Iris pigment epithelial cell (primary cell): Measurements from ENCODE around the gene U2SURP.
A peak's percentile ranks its signal among the peaks of the same experiment; 100 is the strongest.

Experiments used
- DNase-seq: peaks from one replicate; pipeline ENCODE4 v3.0.0-alpha.2; 2011; ENCODE audit warnings: low read depth

Gene U2SURP

DNA sequence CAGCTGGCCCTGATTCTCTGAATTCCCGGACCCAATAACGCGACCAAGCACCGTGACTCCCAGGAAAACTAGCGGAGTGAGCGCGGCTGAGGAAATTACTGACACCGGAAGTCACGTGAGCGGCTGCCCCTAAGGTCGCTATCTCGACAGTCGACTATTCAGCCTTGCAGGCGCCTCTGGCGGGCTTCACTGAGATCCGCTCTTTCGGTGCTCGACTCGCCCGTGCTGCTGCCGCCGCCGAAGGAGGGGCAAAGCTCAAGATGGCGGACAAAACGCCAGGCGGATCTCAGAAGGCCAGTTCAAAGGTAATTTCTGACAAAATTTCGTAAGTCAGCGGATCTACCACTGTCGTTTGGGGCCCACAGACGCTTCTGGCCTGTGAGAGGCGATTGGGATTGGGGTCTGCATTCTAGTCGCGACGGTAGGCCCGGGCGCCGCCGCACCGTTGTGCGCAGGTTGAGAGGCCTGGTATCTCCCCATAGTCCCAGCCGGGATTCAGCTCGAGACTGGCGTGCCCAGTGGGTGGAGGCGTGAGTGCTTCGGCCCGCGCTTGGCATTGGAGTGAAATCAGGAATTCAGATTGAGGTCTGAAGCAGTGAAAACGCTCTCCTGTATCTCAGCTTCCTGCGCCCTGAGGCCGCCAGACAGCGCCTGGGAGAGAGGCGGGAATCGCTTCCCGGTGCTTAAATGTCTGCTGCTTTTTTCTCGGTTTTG is at the start of gene U2SURP:
U2SURP (plus strand) TSS at position 202 of the 714 bp plus-strand sequence; CDS start at position 261, 59 bp downstream.
- DNase-seq, result peak; percentile 99

DNA sequence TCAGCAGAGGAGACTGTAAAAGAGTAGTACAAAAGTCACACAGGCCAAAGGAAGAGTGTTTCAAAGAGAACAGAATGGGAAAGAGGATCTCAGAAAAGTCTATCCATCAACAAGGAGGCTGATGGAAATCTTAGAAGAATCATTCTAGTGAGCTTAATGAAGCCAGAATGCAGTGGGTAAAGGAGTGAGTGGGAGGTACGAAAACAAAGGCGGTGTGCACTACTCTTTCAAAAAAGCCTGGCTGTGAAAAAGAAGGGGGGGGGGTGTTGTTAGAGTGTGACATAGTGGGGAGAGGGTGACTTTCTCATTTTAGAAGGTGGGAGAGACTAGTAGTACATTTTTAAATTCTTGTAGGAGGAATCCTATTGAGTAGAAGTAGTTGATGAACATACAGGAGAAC is 49.6 kb upstream of the U2SURP start:
- DNase-seq, result no peak

DNA sequence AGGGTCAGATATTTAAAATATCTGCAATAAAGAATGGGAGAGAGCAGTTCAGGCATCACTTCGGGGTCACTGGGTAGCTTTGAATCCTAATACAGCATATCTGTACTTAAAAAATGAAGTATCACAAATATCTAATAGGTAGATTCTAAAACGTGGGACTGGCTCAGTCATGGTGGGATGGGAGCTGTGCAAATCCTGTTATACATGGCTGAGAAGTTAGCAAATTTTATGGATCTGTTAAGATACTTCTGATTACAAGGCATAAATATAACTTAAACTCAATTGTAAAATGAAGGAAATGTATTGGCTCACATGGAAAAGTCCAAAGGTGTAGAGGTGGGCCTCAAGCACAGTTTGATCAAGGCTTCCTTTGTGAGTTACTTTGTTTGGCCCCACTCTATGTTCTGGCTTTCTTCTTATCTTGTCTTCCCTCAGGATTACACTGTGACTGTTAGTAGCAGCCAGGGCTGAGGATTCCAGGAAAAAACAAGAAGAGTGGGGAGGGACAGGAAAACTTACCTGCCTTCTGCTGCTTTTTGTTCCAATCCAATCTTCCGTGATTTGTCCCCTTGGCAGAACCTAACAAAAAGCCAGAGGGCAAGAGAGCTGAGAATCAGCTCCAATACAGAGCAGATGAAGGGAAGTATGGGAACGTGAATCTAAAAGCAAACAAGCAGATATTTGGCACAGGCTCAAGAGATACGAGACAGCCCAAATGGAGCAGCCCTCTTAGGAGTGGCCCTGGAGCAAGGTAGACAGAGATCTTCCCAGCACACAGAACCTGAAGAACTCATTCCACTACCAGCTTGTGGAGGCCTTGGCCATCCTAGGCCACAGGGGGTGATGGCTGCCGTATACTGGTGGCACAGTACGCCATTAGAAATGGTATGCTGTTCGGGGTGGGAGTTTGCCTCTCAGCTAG is 48.8 kb upstream of the U2SURP start:
- no peak for DNase-seq

DNA sequence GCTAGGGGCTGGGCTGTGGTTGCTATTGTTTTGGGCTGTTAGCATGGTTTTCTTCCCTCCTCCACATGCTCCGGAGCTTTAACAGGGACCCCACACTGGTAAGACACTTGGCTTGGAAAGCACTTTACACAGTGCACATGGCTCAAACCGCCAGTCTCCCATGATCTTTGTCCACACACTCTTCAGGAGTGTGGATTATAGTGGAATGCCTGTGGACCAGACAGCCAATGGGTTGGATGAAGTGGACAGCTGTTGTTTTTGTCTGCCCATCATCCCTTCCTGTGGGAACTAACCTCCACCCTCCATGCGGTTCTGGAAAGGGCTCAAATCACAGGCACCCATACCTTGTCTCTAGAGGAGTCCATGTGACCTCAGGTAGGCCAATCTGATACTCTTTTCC is 47.9 kb upstream of the U2SURP start:
- no peak for DNase-seq

DNA sequence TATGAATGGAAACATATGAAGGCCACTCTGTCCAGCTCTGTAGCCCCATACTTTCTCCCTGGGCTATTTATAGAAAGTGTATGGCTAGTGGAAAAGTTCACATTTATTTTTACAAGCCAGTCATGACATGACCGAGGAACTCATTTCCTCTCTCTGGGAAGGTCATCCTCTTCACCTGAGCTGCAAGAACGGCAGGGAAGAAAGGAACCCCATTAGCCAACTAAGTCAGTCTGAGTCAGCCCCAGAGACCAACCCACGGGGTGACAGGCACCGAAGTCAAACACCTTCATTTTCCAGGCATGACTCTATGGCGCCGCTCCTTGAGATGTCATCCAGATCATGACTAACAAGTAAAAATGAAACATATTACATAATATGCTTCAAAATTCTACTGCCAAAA is 42.7 kb upstream of the U2SURP start:
- peak; percentile 55 for DNase-seq

DNA sequence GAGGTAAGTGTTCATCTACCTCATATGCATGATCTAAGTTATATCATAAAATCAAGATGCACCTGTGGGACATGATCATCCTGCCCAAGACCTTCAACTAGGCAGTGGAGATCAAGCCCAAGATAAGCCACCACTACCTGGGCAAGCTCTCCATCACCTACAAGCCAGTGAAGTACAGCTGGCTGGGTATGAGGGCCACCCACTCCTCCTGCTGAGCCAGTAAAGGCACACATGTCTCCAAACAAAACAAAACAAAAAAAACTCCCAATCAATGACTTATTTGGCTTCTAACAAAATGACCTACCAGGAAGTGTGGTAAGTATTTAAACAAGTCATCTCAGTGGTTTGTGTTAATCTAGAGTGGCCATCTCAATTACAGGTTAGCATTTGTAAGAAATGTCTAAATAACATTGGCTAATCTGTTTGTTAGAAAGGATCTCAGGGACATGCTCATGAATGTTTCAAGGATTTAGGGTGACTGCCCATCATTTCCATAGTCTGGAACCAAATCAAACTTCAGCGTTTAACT is 41.0 kb upstream of the U2SURP start:
- no peak for DNase-seq

DNA sequence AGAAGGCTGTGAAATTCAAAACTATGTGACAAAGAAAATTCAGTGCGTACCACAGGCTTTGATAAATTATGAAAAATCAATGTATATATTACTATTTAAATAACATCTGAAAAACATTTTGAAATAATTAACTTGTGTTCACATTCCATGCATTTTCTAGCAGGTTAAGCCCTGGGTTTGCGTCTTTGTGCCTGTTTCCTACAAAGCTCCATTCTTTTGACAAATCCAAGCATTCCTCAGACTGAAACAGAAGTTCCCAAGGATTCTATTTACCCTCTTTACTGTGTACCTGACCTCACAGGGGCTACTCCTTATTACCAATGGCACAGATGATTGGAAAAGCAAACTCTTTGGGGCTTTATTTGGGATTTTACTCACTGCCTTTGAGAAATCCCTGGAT is 39.8 kb upstream of the U2SURP start:
- DNase-seq, result no peak

DNA sequence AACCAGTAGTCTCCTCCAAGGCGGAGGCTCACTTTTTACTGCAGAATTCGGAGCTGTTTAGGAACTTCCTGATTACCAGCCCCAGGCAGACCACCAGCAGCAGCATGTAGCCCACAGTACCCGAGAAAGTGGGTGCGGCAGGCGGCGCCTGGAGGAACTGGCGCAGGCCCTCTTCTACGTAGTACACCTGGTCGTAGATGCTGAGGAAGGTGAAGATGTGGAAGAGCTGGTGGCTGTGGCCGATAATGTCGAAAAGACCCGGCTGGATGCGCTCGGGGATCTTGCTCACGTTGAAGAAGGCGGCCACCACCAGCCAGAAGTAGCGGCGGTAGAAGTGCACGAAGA is 39.2 kb upstream of the U2SURP start:
- DNase-seq, result no peak

GRCh38 chr3:142962520-142963233 is 38.7 kb upstream of the U2SURP start:
- DNase-seq, result no peak

DNA sequence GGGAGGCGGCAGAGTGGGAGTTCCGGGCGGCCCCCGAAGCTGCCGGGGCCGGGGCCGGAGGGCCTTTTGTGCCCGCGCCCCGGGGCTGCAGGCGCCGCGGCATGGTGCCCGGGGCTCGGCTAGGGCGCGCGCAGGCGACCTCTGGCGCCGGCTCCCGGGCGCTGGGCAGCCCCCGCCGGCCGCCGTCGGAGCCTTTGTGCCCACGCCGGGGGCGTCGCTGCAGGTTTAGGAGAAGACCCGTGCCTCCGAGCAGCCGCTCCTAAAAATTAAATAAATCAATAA is 38.2 kb upstream of the U2SURP start:
- no peak for DNase-seq

GRCh38 chr3:142963516-142964448 is 37.6 kb upstream of the U2SURP start, which contains the start of gene PAQR9:
Gene PAQR9 (minus strand): TSS chr3:142963674. CDS start chr3:142963336, 338 bp downstream.
- DNase-seq, result no peak

GRCh38 chr3:142965581-142965980 is 35.8 kb upstream of the U2SURP start:
- no peak for DNase-seq

DNA sequence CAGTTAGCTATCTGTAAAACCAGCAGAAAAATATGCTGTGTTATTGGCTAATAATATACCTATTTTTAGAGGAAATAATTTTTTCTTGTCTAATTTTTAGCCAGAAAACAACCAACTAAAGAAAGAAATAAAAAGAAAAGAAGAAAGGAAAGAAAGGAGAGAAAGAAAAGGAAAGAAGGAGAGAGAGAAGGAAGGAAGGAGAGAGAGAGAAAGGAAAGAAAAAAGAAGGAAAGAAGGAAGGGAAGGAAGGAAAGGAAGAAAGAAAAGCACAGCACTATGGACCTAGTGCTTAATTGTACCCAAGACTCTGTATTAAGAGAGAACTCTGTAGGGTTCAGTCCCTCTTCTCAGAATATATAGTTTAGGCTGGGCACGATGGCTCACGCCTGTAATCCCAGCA is 34.6 kb upstream of the U2SURP start:
- no peak for DNase-seq

DNA sequence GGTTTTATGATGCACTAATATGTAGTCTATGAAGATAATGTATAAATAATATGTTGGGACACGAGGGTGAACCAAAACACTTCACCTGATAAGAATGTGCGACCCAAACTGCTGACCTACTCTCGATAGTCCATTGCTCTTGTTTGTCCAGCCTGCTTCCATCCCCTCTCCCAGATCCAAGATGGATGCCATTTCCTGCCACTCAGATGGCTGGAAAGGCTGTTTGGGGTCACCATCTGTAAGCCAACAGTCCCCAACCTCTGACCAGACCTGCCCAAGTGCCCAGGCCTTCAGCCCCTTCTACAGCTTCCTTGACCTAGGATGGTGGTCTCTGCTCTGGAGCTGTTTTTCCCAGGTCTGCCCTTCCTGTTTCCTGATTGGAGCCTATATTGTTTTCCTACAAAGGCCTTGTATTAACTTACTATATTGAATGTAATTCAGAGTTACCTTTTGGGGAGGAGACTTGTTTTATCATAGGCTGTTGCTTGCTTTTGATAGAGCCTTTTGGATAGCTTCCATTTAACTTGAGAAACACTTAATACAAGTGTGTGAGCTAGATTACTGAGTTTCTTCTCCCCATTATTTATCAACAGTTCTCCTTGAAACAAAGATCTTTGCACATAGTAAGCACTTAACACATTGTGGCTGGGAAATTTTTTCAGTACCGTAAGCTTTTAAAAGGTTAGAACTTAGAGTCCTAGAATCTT is 32.9 kb upstream of the U2SURP start:
- no peak for DNase-seq

DNA sequence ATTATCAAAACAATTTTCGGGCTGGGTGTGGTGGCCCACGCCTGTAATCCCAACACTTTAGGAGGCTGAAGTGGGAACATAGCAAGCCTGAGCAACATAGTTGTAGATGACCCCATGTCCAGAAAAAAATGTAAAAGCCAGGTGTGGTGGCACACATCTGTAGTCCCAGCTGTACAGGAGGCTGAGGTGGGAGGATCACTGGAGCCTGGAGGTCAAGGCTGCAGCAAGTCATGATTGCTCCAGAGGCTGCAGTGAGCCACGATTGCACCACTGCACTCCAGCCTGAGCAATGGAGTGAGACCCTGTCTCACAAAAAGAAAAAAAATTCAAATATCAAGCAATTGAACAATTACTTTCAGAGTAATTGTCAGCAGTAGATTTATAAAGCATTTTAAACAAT is 29.9 kb upstream of the U2SURP start:
- no peak for DNase-seq

GRCh38 chr3:142972092-142972753 is 29.1 kb upstream of the U2SURP start:
- no peak for DNase-seq

GRCh38 chr3:142973217-142974009 is 28.0 kb upstream of the U2SURP start:
- DNase-seq, result no peak

- DNase-seq, result no peak
Measured at GRCh38 chr3:142975316-142975995, 25.9 kb upstream of the U2SURP start.
